ENCODE measurements around the gene LRP1B.

Gene LRP1B

GRCh38 chr2:140502951-140503630, 1627.7 kb downstream of the LRP1B start:
- no peak for DNase-seq (ENCODE audit: extremely low read depth, low read depth)
- no peak overlapping the region for H3K4me3 ChIP-seq (replicated peaks; ENCODE audit: low read depth, low read length)
- no peak for TF ChIP-seq CTCF (IDR thresholded peaks at IDR 0.05; ENCODE audit: low read depth, low read length, missing control alignments)

DNA sequence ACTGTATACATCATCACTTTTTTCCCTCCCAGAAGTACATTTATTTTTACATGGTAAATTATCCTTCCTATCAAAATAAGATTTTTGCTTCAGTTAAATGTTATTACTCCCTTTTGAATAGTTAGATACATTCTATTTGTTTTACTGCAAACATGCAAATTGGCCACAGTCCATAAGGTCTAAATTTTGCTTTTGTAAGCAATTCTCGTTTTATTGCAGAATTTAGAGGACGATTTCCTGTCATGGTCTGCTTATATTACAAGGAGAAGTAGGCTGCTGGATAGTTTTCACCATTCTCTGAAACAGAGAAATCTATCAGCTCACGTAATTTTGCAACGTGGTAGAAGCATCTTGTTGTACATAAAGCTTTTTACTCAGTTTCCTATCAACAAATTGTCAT, 1632.5 kb downstream of the LRP1B start:
- DNase-seq (ENCODE audit: extremely low read depth, low read depth): no peak
- TF ChIP-seq CTCF (IDR thresholded peaks at IDR 0.05; ENCODE audit: low read depth, low read length, missing control alignments): no peak
- H3K4me3 ChIP-seq (replicated peaks; ENCODE audit: low read depth, low read length): no peak overlapping the region

GRCh38 chr2:140496714-140497113, 1634.1 kb downstream of the LRP1B start:
- TF ChIP-seq CTCF (IDR thresholded peaks at IDR 0.05; ENCODE audit: low read depth, low read length, missing control alignments): no peak
- no peak overlapping the region for H3K4me3 ChIP-seq (replicated peaks; ENCODE audit: low read depth, low read length)
- DNase-seq (ENCODE audit: extremely low read depth, low read depth): no peak

DNA sequence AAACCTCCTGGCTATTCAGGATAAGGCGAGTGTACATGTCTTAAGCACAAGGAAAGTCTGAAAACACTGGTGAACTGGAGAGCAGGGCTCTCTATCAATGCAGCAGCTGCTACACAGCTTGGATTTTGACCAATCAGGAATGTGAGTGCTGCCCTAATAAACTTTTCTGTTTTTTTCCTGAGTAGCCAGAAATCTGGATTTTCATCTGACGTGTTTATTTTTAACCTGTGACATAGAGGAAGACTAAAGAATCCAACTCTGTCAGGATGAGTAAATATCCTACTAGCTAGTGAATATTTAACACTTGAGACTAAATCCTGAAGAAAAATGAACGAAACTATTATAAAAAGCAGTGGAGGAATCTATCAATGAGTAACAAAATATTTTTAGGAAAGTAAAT, 1638.9 kb downstream of the LRP1B start:
- no peak for DNase-seq (ENCODE audit: extremely low read depth, low read depth)
- H3K4me3 ChIP-seq (replicated peaks; ENCODE audit: low read depth, low read length): no peak overlapping the region
- TF ChIP-seq CTCF (IDR thresholded peaks at IDR 0.05; ENCODE audit: low read depth, low read length, missing control alignments): no peak

DNA sequence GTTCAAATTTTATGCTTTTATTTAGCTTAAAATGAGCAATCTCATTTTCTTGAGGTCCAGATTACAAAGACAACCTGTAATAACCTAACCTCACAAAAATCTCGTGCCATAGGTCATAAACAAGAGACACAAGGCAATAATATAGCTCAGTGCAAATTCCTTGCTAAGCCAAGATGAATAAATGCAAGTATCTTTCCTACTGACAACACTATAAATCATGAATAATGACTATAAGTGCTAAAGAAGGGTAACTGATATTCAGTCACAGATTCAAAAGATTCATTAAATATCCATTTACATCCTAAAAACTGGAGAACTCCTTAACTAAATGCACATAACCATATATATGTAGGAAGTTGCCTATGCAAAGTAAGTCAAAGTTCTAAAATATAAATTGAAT, 1641.6 kb downstream of the LRP1B start:
- TF ChIP-seq CTCF (IDR thresholded peaks at IDR 0.05; ENCODE audit: low read depth, low read length, missing control alignments): no peak
- H3K4me3 ChIP-seq (replicated peaks; ENCODE audit: low read depth, low read length): no peak overlapping the region
- DNase-seq (ENCODE audit: extremely low read depth, low read depth): no peak

DNA sequence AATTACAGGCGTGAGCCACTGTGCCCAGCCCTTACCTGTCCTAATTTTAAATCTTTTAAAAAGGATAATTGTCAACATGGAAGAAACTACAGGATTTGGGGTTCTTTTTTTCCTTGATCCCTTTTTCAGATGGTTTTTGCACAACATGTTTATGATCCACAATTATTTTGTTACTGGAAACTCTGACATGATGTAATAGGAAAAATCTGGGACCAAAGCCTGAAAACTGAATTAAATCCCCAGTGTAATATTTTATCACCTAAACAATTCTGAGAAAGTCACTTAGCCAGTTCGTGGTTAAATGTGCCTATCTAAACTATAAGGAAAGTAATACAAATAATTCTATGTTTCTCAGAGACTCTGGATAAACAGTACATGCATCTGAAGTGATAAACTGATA, 1649.7 kb downstream of the LRP1B start:
- TF ChIP-seq CTCF (IDR thresholded peaks at IDR 0.05; ENCODE audit: low read depth, low read length, missing control alignments): no peak
- H3K4me3 ChIP-seq (replicated peaks; ENCODE audit: low read depth, low read length): no peak overlapping the region
- DNase-seq (ENCODE audit: extremely low read depth, low read depth): no peak

DNA sequence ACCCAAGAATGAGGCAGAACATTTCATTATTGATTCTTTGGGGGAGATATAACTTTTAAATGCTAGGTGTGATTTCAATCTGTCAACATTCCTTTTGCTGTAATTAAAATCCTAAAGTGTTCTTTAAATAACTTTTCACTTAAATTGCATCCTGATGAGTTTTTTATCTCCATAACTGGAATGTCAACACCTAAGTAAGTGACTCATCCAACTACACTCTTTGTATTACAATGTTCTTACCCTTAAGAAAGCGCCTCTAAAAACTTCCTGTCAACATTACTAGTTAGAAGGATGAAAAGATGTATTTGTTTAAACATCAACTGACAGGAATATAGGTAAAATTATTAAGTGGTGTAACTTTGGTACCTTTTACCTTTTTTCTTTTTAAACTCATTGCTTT, 1657.0 kb downstream of the LRP1B start:
- no peak for DNase-seq (ENCODE audit: extremely low read depth, low read depth)
- no peak for TF ChIP-seq CTCF (IDR thresholded peaks at IDR 0.05; ENCODE audit: low read depth, low read length, missing control alignments)
- no peak overlapping the region for H3K4me3 ChIP-seq (replicated peaks; ENCODE audit: low read depth, low read length)
